Islet precursor cell (in vitro differentiated cells): ENCODE results near the gene GAL3ST1.
"Not testable (repeated sequence)": the region's sequence is repeated elsewhere in the genome, so short reads cannot be mapped to it uniquely, and the experiment has no call there.

Experiments used
- DNase-seq: peaks from one replicate; pipeline ENCODE4 v3.0.0-alpha.2; 2018

The GAL3ST1 gene, protein sequence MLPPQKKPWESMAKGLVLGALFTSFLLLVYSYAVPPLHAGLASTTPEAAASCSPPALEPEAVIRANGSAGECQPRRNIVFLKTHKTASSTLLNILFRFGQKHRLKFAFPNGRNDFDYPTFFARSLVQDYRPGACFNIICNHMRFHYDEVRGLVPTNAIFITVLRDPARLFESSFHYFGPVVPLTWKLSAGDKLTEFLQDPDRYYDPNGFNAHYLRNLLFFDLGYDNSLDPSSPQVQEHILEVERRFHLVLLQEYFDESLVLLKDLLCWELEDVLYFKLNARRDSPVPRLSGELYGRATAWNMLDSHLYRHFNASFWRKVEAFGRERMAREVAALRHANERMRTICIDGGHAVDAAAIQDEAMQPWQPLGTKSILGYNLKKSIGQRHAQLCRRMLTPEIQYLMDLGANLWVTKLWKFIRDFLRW

DNA sequence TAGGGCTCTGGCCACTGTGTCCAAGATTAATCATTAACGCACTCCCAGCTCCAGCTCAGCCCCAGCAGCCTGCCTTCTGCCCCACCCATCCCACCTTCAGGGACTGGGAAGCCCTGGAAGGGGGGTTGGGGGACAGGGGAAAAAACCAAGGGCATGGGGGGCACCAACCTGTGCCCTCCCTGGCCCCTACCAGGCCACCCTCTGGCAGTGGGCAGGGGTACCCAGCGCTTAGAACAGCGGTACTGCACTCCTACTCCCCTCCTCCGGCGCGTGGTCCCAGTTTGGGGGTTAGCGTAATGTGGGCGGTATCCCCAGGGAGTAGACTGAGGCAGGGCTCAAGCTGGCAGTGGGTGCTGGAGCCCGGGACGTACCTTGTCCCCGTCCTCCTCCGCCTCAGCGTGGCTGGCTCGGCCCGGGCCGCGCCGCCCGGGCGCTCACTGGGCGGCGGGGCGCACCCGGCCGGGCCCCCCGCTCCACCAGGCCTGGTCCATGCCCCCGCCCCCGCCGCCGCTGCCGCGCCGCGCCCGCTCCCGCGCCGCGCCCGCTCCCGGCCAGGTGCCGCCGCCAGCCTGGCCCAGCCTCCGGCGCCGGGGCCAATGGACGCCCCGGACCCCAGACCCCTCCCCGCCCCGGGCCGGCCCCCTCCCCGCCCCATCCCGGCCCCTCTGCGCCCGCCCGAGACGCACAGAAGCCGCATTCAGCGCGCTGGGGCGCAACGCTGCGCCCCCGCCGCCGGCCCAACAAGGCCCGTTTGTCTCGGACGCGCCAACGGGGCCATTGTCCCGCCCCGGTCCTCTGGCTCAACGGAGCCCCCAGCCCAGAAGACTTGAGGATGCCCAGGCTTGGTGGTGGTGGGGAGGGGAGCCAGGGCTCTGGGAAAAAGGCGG, at the start of gene GAL3ST1:
GAL3ST1 (minus strand) TSS at position 571 of the 887 bp plus-strand sequence. CDS start 17,273 bp downstream, outside the sequence.
- no peak for DNase-seq

DNA sequence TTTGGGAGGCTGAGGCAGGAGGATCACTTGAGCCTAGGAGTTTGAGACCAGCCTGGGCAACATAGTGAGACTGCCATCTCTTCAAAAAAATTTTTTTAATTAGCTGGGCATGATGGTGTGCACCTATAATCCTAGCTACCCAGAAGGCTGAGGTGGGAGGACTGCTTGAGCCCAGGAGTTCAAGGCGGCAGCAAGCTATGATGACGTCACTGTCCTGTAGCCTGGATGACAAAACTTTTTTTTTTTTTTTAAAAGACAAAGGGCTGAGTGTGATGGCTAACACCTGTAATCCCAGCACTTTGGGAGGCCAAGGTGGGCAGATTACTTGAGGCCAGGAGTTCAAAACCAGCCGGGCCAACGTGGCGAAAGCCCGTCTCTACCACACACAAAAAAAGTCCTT, 45.4 kb upstream of the GAL3ST1 start:
- DNase-seq, result not testable (repeated sequence)

DNA sequence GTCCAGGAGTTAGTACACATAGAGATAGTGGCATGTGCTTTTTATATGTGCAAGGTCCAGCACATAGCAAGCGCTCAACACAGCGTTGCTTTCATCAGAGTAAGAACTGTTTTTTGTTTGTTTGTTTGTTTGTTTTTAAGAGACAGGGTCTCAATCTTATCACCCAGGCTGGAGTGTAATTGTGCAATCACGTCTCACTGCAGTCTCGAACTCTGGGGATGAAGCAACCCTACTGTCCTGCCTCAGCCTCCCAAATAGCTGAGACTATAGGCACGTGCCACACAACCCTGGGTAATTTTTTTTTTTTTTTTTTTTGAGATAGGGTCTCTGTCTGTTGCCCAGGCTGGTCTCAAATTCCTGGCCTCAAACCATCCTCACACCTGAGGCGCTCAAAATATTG, 43.4 kb upstream of the GAL3ST1 start:
- DNase-seq, result no peak

DNA sequence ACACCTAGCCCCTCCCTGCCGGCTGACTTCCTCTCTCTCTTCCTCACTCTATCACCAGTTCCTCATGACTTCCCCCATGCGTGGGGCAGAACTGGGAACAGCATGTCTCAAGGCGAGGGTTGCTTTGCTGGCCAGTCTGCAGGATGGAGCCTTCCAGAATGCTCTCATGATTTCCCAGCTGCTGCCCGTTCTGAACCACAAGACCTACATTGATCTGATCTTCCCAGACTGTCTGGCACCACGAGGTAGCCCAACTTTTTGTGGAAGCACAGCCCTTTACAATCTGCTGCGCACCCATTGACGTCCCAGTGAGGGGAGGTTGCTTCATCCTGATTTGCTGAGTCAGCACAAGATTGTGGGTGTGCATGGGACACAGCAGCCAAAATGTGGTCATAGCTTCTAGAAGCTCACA, 41.1 kb upstream of the GAL3ST1 start:
- no peak for DNase-seq

DNA sequence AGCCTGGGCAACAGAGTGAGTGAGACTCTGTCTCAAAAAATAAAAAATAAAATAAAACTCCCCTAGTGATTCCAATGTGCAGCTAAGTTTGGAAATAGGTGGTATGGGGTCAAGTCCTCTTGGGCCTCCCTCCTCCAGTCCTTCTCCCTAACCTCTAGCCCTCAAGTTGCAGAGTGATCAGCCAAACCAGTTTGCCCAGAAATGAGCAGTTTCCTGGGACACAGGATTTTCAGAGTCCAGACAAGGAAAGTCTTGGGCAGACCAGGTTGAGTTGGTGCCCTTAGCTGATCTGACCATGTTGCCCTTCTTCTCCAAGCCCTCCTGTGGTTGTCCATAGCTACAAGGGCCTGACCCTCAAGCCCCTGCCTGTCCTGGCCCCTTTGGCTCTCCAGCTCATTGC, 40.4 kb upstream of the GAL3ST1 start:
- DNase-seq, result no peak

DNA sequence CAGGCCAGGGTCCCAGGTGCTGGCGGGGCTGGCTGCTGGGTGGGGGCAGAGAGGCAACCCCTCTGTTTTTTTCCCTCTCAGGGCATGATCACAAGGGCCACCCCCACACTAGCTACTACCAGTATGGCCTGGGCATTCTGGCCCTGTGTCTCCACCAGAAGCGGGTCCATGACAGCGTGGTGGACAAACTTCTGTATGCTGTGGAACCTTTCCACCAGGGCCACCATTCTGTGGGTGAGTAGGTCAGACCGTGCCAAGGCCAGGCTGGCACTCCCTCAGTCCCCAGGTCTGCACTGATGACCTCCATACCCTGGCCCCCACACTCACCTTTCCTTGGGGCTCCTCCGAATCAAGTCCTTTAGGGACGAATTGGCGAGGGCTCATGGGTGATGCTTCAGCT, 39.8 kb upstream of the GAL3ST1 start:
- DNase-seq, result no peak

DNA sequence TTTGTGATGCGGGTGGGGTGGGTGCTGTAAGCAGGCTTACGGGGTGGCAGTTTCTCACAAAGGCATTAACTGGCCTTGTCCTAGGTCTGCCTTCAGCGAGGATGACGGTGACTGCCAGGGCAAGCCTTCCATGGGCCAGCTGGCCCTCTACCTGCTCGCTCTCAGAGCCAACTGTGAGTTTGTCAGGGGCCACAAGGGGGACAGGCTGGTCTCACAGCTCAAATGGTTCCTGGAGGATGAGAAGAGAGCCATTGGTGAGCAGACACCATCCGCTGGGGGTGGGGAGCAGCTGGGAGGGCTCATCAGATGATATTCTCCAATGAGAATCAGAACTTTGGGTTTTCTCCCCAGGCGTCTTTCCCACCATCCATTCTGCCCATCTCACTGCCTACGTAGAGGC, 38.3 kb upstream of the GAL3ST1 start:
- DNase-seq, result no peak

DNA sequence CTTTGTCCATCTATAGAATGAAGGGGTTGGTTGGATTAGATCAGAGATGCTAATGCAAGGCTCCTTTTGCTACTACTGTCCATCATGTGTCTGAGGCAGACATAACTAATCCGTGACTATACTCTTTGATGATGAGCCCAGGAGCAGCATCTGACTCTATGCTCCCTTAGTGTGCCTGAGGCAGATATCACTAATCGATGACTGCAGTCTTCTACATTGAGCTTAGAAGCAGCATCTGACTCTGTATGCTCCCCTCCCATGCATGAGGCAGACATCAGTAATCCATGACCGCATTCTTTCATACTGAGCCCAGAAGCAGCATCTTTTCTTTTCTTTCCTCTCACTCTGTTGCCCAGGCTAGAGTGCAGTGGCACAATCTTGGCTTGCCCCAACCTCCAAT, 36.7 kb upstream of the GAL3ST1 start:
- no peak for DNase-seq

DNA sequence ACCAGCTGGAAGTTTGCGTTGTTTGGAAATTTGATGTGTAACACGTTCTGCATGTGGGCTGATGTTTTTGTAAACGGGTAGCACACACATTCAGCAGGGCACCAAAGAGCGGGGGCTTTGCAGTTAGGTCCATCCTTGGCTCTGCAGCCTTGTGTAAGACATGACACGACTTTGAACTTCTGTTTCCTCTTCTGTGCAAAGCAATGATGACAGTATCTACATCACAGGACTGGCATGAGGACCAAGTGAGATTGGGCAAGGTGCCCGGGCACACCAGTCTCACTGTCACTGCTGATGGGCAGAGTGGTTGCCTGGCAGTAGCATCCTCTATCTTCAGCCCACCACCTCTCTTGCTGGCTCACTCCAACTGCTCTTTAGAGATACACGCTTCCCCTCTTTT, 35.8 kb upstream of the GAL3ST1 start:
- no peak for DNase-seq

DNA sequence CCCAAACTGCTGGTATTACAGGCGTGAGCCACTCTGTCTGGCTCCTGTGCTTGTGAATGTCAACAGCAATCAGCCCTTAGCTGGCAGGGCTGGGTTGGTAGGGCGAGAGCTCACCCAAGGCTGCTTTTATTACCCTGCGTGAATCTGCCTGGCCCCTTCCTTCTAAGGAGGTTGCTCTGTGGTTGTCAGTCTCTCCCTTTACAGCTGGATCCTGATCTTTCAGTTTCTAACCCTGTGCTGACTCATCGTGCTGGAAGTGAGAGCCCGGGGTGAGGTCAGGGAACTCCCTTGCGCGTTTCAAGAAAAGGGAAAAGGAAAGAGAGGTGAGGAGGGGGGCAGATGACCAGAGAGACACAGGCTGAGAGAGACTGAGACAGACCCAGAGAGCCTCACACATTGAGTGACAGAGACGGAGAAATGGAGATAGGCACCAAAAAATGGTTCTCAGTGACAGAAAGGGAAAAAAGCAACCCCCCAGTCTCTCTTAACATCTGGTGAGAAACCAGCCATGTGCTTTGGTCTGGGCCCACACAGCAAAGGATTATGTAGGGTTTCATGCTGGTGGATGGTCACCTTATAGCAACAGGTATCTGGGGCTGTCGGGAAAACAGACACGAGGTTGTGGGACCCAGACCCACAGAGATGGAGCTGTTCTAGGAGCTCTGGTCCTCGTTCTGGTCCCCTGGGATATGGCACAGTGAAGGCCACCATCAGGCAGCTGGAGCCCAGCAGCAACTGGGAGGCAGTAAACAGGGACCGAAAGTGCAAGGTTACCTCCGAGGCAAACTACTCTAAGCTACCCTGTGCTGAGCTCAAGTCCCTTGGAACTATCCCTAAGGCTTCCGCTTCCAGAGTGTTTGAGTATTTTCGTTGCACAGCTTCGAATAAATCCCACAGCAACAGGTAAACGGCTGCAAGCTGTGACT, 35.1 kb upstream of the GAL3ST1 start:
- peak; percentile 92 for DNase-seq

DNA sequence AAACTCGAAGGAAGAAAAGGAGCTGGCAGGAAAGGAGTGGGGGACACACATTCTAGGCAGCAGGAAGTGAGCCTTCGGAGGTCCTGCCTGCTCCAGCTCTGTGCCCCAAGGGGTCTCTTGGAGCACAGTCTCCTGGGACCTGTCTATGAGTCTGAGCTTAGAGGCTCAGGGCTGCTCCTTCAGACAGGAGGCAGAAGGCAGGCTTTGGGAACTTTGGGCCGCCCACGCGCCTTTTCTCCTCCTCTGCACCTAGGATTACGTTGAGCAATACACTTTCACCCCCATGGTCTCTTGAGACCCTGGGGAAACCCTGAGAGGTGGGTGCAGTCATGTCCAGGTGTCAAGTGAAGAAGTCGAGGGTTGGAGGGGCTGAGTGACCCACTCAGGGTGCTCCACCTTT, 33.5 kb upstream of the GAL3ST1 start:
- no peak for DNase-seq

DNA sequence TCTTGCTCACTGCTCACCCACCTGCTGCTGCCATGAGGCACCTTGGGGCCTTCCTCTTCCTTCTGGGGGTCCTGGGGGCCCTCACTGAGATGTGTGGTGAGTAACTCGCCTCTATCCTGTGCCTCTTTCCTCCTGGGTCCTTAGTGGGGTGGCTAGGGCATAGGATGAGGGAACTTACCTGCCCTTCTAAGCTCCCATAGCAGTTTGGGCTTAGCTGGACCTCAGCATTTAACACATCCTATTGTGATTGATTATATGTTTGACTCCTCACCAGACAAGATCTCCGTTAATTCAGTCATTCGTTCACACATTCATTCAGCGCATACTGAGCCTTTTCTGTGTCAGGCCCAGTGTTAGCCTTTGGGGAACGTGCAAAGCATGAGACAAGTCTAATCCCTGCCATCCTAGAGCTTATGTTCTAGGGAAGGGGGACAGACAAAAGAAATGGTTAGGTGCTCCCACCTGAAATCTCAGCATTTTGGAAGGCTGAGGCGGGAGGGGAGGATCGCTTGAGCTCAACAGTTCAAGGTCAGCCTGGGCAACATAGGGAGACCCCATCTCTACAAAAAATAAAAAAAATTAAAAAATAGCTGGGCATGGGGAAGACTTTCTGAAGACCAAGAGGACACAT, 33.0 kb upstream of the GAL3ST1 start:
- no peak for DNase-seq

DNA sequence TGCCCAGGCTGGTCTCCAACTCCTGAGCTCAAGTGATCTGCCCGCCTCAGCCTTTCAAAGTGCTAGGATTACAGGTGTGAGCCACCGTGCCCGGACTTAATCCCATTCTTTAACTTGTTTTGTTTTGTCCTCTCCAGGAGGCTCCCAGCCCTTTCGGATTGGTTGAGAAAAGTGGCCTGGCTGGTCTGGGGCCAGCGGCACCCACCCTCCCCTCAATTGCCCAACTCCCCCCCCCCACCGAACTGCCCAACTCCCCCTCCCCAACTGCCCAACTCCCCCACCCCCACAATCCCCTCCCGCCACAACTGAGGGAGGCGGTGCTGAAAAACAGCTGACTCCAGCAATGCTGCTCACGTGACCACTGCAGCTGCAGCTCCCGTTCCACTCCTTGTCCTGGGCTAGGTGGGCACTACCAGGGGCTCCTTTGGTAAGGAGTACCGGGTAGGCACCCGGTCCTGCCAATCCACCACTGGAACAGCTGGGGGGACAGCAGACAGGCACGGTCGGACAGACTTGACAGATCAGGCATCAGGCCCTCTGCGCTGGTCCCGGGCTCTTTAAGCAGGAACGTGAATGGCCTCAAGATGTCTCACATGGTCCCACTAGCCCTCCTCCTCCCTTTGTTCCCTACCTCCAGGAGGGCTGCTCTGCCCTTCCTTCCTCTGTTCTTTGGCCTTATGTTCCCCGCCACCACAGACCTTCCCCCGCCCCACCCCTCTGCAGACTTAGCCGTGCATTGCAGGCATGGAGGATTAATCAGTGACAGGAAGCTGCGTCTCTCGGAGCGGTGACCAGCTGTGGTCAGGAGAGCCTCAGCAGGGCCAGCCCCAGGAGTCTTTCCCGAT, 32.2 kb upstream of the GAL3ST1 start, which contains the start of gene TCN2:
TCN2 (plus strand) TSS at position 720 of the 845 bp plus-strand sequence. CDS start 158 bp downstream, outside the sequence.
- peak; percentile 91 for DNase-seq

DNA sequence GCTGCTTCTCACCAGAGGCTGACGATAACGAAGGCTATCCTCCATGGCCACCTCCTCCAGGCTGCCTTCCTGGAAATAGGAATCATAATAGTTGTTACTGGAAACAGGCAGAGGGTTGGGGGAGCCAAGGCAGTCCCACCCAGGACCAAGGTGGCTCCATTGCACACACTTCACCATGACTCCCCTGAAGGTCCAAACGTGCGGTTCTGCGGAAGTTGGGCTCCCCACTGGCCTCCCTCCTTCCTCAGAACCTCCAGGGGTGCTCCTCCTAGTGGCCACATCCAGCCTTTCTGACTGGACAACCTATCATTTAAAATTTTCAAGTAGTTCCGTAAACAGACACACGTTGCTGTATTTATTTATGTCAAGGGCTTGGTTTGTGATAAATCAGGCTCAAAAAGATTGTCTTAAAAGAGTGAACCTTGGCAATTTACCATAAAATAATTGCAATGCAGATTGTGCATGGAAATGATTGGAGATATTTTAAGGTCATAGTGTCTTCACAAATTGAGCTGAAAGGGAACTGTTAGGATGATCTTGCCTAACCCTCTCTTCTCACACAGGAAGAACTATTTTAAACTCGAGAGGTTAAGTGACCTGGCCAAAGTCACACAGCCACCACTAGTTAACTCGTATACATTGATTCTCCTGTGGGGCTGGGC, 31.1 kb upstream of the GAL3ST1 start:
- peak; percentile 63 for DNase-seq

DNA sequence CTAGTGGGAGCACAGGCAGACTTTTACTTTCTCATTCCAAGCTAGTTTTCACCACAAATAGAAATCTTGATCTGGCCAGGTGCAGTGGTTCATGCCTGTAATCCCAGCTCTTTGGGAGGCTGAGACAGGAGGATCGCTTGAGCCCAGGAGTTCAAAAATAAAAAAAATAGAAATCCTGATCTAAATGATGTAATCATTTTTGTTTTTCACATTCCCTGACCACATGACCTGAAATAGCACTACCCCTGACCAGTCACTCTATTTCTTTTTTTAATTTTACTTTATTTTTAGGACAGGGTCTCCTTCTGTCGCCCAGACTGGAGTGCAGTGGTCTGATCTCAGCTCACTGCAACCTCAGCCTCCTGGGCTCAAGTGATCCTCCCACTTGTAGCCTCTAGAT, 30.3 kb upstream of the GAL3ST1 start:
- DNase-seq, result no peak

DNA sequence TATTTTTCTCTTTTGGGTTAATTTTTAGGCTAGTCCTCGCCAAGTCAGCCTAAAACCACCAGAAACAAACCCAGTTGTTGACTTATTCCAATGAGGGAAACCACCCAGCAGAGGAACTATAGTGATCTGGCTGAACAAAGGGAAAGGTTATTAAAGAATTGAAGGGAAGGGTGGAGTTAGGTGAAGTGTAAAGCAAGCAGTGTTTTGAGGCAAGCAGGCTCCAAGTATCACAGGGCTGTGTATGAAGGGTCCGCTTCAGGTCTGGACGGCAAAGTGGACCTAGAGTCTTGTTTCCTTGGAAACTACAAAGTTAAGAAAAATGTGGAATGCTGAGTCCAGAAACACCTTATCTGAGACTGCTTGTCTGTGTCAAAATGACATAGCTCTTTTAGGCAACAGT, 29.3 kb upstream of the GAL3ST1 start:
- no peak for DNase-seq

DNA sequence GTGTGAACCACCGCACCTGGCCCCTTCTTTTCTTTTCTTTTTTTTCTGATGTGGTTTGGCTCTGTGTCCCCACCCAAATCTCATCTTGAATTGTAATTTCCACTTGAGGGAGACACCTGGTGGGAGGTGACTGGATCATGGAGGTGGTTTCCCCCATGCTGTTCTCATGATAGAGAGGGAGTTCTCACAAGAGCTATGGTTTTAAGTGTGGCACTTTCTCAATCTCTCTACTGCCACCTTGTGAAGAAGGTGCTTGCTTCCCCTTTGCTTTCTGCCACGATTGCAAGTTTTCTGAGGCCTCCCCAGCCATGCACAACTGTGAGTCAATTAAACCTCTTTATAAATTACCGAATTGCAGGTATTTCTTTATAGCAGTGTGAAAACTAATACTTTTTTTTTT, 27.6 kb upstream of the GAL3ST1 start:
- DNase-seq, result no peak

DNA sequence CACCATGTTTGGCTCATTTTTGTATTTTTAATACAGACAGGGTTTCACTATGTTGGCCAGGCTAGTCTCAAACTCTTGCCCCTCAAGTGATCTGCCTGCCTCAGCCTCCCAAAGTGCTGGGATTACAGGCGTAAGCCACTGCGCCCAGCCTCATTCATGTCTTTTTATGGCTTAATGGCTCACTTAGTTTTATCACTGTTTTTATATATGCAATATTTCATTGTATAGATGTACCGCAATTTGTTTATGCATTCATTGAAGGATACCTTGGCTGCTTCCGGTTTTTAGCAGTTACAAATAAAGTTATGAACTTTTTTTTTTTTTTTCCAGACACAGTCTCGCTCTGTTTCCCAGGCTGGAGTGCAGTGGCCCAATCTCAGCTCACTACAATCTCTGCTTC, 27.0 kb upstream of the GAL3ST1 start:
- no peak for DNase-seq

DNA sequence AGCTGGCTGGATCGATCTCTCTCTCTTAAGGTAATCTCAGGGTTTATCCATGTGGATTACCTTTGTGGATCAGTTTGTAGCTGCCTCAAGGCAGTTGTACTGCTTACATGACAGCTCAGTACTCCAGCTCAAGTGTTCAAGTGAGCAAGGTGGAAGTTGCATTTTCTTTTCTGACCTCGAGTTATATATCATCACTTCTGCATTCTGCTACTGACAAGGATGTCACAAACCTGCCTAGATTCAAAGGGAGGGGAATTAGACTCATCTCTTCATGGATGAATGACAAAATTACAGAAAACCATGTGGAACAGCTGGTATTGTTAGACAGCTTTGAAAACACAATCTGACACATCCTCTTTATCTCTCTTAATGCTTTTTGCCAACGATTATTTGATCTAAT, 26.5 kb upstream of the GAL3ST1 start:
- DNase-seq, result no peak

DNA sequence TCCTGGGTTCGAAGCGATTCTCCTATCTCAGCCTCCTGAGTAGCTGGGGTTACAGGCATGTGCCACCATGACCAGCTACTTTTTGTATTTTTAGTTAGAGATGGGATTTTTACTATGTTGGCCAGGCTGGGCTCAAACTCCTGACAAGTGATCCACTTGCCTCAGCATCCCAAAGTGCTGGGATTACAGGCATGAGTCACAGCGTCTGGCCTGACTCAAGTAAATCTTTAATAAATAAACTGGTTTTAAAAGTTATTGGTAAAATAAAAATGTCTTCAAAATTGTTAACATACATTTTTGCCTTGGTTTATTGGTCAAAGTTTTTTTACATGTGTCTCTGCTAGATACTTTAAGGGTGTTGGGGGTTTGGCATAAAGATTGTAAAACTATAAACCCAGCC, 24.5 kb upstream of the GAL3ST1 start:
- no peak for DNase-seq

DNA sequence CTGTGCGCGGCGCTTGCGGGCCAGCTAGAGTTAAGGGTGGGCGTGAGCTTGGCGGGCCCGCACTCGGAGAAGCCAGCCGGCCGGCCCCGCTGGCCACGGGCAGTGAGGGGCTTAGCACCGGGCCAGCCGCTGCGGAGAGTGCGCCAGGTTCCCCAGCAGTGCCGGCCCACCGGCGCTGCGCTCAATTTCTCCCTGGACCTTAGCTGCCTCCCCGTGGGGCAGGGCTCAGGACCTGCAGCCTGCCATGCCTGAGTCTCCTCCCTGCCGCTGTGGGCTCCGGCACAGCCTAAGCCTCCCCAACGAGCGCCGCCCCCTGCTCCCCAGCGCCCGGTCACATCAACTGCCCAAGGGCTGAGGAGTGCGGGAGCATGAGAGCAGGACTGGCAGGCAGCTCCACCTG, 22.4 kb upstream of the GAL3ST1 start:
- DNase-seq, result no peak
